Coronary artery (tissue), 2 donors: ENCODE results near the gene NPIPA1.
"Not testable (repeated sequence)": the region's sequence is repeated elsewhere in the genome, so short reads cannot be mapped to it uniquely, and the experiment has no call there.

Source experiments
- DNase-seq: peaks from one replicate; pipeline ENCODE4 v3.0.0-alpha.2; 2017; ENCODE audit warnings: low spot score
- H3K27ac ChIP-seq, 2 donors: fragments of 200-600 bp; sonication (generic); one replicate each; pipeline ENCODE4 v1.5.1; 2016 to 2019
- H3K4me3 ChIP-seq: fragments of 200-600 bp; sonication (generic); 2 replicates; pipeline ENCODE4 v1.5.1; 2016; ENCODE audit warnings: mild to moderate bottlenecking, moderate library complexity
- CTCF ChIP-seq: fragments of 200-600 bp; sonication (generic); IDR thresholded peaks from one replicate; pipeline ENCODE4 v1.5.1; 2019; ENCODE audit warnings: antibody characterized with exemption

The NPIPA1 gene

GRCh38 chr16:14928064-14928714 is 9.1 kb upstream of the NPIPA1 start:
- H3K27ac ChIP-seq, H3K4me3 ChIP-seq: not testable (repeated sequence)
- peak; percentile 72 for DNase-seq

GRCh38 chr16:14929176-14929575 is 8.1 kb upstream of the NPIPA1 start:
- H3K27ac ChIP-seq, H3K4me3 ChIP-seq, DNase-seq: not testable (repeated sequence)

- not testable (repeated sequence) for H3K4me3 ChIP-seq, H3K27ac ChIP-seq, DNase-seq
Measured at GRCh38 chr16:14930246-14930645, 7.0 kb upstream of the NPIPA1 start.

GRCh38 chr16:14930971-14931370 is 6.3 kb upstream of the NPIPA1 start:
- not testable (repeated sequence) for DNase-seq, H3K4me3 ChIP-seq, H3K27ac ChIP-seq

- H3K4me3 ChIP-seq, H3K27ac ChIP-seq, DNase-seq: not testable (repeated sequence)
Measured at GRCh38 chr16:14932581-14933375, 4.5 kb upstream of the NPIPA1 start.

GRCh38 chr16:14937994-14938393 is 751 bp downstream of the NPIPA1 start:
- DNase-seq, H3K4me3 ChIP-seq, H3K27ac ChIP-seq: not testable (repeated sequence)

- H3K27ac ChIP-seq, H3K4me3 ChIP-seq, DNase-seq: not testable (repeated sequence)
Measured at GRCh38 chr16:14942686-14943085, 5.4 kb downstream of the NPIPA1 start.

GRCh38 chr16:14955546-14956231 is 18.4 kb downstream of the NPIPA1 start:
- TF ChIP-seq CTCF: no peak
- no peak for DNase-seq
- H3K27ac ChIP-seq: no peak overlapping the region
- H3K4me3 ChIP-seq: no peak overlapping the region

- DNase-seq: peak; percentile 57
- no peak for TF ChIP-seq CTCF
- Histone ChIP-seq H3K27ac (no peak overlapping the region), H3K4me3 (no peak overlapping the region)
Measured at GRCh38 chr16:14957576-14958322, 20.5 kb downstream of the NPIPA1 start.

GRCh38 chr16:14958323-14958600 is 21.0 kb downstream of the NPIPA1 start:
- TF ChIP-seq CTCF: no peak
- no peak overlapping the region for H3K4me3 ChIP-seq
- H3K27ac ChIP-seq: no peak overlapping the region
- DNase-seq: peak; percentile 29
